Lung (tissue), 12 donors: Measurements from ENCODE around the gene MSH3. TPM values are rescaled to one million over a fixed set of nuclear protein-coding genes. Genes with fewer than 3 reads are reported as not detected.

Source experiments
- ATAC-seq: fragments of 200-7000 bp; cut with Tn5 transposase; one replicate; pipeline ENCODE4 v1.9.1; 2020; ENCODE audit warnings: moderate number of reproducible peaks; ENCODE audit not compliant: insufficient read depth, low FRiP score
- DNase-seq, 3 donors: peaks; one replicate each; pipeline ENCODE4 v3.0.0-alpha.2; 2013 to 2017
- H3K27ac ChIP-seq, 2 donors: one replicate each; pipeline ENCODE4 v1.5.1; 2013; ENCODE audit warnings: mild to moderate bottlenecking in 2 of 2, moderate library complexity in 2 of 2, control low read depth in 1 of 2, inconsistent platforms in 1 of 2, low read depth in 1 of 2, low read length in 1 of 2
- H3K27me3 ChIP-seq, 3 donors: one replicate each; pipeline ENCODE4 v1.5.1; 2013; ENCODE audit warnings: low read length in 2 of 3; ENCODE audit not compliant: control insufficient read depth in 3 of 3, insufficient read depth in 3 of 3
- H3K36me3 ChIP-seq, 4 donors: one replicate each; pipeline ENCODE4 v1.5.1; 2013; ENCODE audit warnings: low read length in 4 of 4, mild to moderate bottlenecking in 1 of 4, moderate library complexity in 1 of 4; ENCODE audit not compliant: control insufficient read depth in 4 of 4, insufficient read depth in 4 of 4
- H3K4me1 ChIP-seq, 5 donors: one replicate each; pipeline ENCODE4 v1.5.1; 2013; ENCODE audit warnings: low read length in 5 of 5, mild to moderate bottlenecking in 2 of 5, moderate library complexity in 1 of 5; ENCODE audit not compliant: control insufficient read depth in 5 of 5, insufficient read depth in 5 of 5
- H3K4me3 ChIP-seq: one replicate; pipeline ENCODE4 v1.5.1; 2013; ENCODE audit warnings: mild to moderate bottlenecking, control low read depth, moderate library complexity
- H3K9ac ChIP-seq, 2 donors: one replicate each; pipeline ENCODE4 v1.5.1; 2013; ENCODE audit warnings: low read length in 2 of 2, control low read depth in 1 of 2; ENCODE audit not compliant: insufficient read depth in 1 of 2
- H3K9me3 ChIP-seq, 4 donors: one replicate each; pipeline ENCODE4 v1.5.1; 2013; ENCODE audit warnings: low read length in 3 of 4, mild to moderate bottlenecking in 1 of 4, moderate library complexity in 1 of 4; ENCODE audit not compliant: control insufficient read depth in 4 of 4, insufficient read depth in 3 of 4
- WGBS, 2 donors: extraction: QIAGEN DNeasy Blood & Tissue Kit; methylation state at CpG; one replicate each; pipeline ENCODE4 v1.1.7; 2013; 5-methylcytosine and 5-hydroxymethylcytosine counted together
- polyA plus RNA-seq, 2 donors: library from polyadenylated mRNA; stranded (reverse); fragments of 200-250 nt; gene quantifications; one replicate each; pipeline ENCODE4 v1.2.1, GENCODE V29; 2013
- total RNA-seq, 2 donors: library from RNA; depleted of rRNA in 1 of 2; stranded (reverse); fragments of >200 nt in 1 of 2; gene quantifications; one replicate each; pipeline ENCODE4 v1.2.1, GENCODE V29; 2014 to 2021
- TF ChIP-seq, protein P1 (sequence below): IDR thresholded peaks from 2 replicates; pipeline ENCODE4 v1.5.1; 2012; ENCODE audit warnings: mild to moderate bottlenecking; ENCODE audit errors: control extremely low read depth, extremely low read depth
- donor health status: control.
- donor health status: control.
- donor health status: Bipolar disorder and iron deficiency.
- donor health status: healthy.
- donor health status: DM: yes; HTN: yes; CAD: no.

MSH3 gene
- total and polyA plus RNA-seq, 4 donors, result 2.8 to 29.0 (median 9.6) TPM

DNA sequence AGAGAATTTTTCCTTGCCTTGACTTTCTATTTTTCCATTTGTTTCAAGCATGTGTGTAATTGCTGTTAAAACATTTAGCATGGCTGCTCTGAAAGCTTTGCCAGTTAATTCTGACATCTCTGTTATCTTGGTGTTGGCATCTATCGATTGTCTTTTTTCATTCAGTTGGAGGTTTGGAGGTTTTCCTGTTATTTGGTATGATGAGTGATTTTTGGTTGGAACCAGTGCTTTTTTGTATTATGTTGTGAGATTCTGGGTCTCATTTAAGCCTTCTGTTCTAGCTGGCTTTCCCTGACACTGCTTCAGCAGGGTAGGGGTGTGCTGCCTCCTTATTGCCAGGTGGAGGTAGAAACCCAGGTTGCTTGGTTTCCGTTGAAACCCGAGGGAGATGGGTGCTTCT is 41.2 kb downstream of the MSH3 start:
- ATAC-seq, result no peak

DNA sequence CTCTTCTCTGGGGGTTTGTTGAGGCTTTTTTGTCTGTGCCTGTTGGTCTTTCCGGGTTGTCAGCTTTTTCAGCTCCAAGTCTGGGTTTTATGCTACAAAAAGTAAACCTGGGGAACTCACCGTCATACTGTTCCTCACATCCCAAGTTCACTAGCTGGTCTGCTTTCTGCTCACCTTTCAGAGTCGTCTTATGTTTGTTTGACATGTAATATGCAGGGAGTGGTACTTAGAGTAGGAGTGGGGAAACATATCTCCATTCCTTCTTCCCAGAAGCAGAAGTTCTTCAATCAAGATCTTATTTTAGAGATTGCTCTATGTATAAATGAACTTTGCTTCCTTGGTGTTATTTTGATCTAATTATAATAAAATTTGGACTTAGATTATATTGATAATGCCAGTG is 42.0 kb downstream of the MSH3 start:
- Histone ChIP-seq H3K27ac (no peak overlapping the region), H3K36me3 (peaks cover 0 to 11% (median 4%) of the 10 kb centered on the region in 4 donors), H3K9ac (no peak overlapping the region), H3K4me1 (no peaks in the 10 kb centered on the region), H3K9me3 (no peaks in the 10 kb centered on the region), H3K27me3 (no peaks in the 10 kb centered on the region), H3K4me3 (no peak overlapping the region)
- WGBS, 2 donors, result 71 to 89% methylated on average over 3 of the region's 3 CpGs
- DNase-seq (no peak), ATAC-seq (no peak)
- TF ChIP-seq, protein P1, sequence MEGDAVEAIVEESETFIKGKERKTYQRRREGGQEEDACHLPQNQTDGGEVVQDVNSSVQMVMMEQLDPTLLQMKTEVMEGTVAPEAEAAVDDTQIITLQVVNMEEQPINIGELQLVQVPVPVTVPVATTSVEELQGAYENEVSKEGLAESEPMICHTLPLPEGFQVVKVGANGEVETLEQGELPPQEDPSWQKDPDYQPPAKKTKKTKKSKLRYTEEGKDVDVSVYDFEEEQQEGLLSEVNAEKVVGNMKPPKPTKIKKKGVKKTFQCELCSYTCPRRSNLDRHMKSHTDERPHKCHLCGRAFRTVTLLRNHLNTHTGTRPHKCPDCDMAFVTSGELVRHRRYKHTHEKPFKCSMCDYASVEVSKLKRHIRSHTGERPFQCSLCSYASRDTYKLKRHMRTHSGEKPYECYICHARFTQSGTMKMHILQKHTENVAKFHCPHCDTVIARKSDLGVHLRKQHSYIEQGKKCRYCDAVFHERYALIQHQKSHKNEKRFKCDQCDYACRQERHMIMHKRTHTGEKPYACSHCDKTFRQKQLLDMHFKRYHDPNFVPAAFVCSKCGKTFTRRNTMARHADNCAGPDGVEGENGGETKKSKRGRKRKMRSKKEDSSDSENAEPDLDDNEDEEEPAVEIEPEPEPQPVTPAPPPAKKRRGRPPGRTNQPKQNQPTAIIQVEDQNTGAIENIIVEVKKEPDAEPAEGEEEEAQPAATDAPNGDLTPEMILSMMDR, result no peak

More for the DNA sequence above, 41.2 kb downstream of the MSH3 start:
- no peak for DNase-seq
- Histone ChIP-seq H3K27me3 (no peaks in the 10 kb centered on the region), H3K4me3 (no peak overlapping the region), H3K27ac (no peak overlapping the region), H3K4me1 (no peaks in the 10 kb centered on the region), H3K36me3 (peaks cover 0 to 6% (median 2%) of the 10 kb centered on the region in 4 donors), H3K9ac (no peak overlapping the region), H3K9me3 (no peaks in the 10 kb centered on the region)
- TF ChIP-seq, protein P1, result no peak
- 92 to 96% methylated on average over 3 of the region's 3 CpGs for WGBS, 2 donors

DNA sequence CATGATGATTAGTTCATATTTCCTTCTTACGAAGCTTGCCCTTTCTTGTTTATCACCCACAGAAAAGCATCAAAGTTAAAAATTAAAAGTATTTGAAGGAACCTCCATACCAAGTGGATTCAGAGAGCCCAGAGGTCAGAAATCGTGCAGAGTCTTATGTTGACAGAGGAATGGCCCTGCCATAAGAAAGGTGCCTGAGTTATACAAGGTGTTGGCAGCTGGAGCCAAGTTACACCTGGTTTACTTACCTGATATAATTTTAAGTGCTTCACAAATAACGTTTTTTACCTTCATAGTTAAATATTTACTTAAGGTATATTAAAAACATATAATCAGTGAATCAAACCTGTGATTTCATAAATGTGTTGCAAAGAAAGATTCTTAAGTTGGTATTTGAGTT is 42.6 kb downstream of the MSH3 start:
- peak in 1 of 3 donors; percentile 13 for DNase-seq
- TF ChIP-seq, protein P1, result no peak
- Histone ChIP-seq H3K4me3 (no peak overlapping the region), H3K27me3 (no peaks in the 10 kb centered on the region), H3K36me3 (peaks cover 1 to 11% (median 4%) of the 10 kb centered on the region in 4 donors), H3K9ac (no peak overlapping the region), H3K4me1 (no peaks in the 10 kb centered on the region), H3K27ac (no peak overlapping the region), H3K9me3 (no peaks in the 10 kb centered on the region)
- no peak for ATAC-seq
- WGBS, 2 donors, result 65 to 83% methylated on average over 3 of the region's 3 CpGs

DNA sequence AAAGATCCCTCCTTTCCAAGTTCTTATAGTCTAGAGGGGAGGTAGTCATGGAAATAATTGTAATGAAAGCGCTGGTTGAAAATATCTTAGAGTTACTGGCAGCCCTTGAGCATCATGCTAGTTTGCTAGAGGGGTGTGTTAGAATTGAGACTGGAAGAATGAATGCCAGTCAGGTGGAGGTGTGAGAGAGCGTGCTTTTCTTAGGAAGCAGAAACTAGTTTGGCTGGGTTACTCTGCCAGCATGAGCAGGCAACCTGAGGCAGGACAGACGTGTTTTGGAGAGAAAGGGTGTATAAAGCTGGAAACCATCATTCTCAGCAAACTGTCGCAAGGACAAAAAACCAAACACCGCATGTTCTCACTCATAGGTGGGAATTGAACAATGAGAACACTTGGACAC is 43.9 kb downstream of the MSH3 start:
- Histone ChIP-seq H3K4me3 (no peak overlapping the region), H3K4me1 (peaks cover 0 to 1% (median 0%) of the 10 kb centered on the region in 5 donors), H3K36me3 (peaks cover 3 to 16% (median 4%) of the 10 kb centered on the region in 4 donors), H3K27me3 (no peaks in the 10 kb centered on the region), H3K27ac (no peak overlapping the region), H3K9me3 (no peaks in the 10 kb centered on the region), H3K9ac (no peak overlapping the region)
- TF ChIP-seq, protein P1, result no peak
- WGBS, 2 donors, result 77% methylated on average over 5 of the region's 5 CpGs
- DNase-seq (peak in 1 of 3 donors; percentile 24), ATAC-seq (no peak)
